Glutamatergic neuron (in vitro differentiated cells): ENCODE results near the gene TNFRSF14. TPM values are rescaled to one million over a fixed set of nuclear protein-coding genes. Genes with fewer than 3 reads are reported as not detected.

Experiments used
- DNase-seq: peaks from one replicate; pipeline ENCODE4 v3.0.0; 2022
- H3K27ac Mint-ChIP-seq: one replicate; pipeline ENCODE4 v1.8.0; 2020; ENCODE audit warnings: mild to moderate bottlenecking, mixed read lengths, inconsistent platforms; ENCODE audit not compliant: unreplicated experiment
- H3K27me3 Mint-ChIP-seq: one replicate; pipeline ENCODE4 v1.8.0; 2020; ENCODE audit warnings: mild to moderate bottlenecking, moderate library complexity, mixed read lengths, inconsistent platforms; ENCODE audit not compliant: unreplicated experiment
- H3K36me3 Mint-ChIP-seq: one replicate; pipeline ENCODE4 v1.8.0; 2020; ENCODE audit warnings: mild to moderate bottlenecking, mixed read lengths, inconsistent platforms; ENCODE audit not compliant: unreplicated experiment
- H3K4me1 Mint-ChIP-seq: one replicate; pipeline ENCODE4 v1.8.0; 2020; ENCODE audit warnings: mild to moderate bottlenecking, low read depth, mixed read lengths, inconsistent platforms; ENCODE audit not compliant: unreplicated experiment
- H3K4me3 Mint-ChIP-seq: one replicate; pipeline ENCODE4 v1.8.0; 2020; ENCODE audit warnings: mild to moderate bottlenecking, mixed read lengths, inconsistent platforms; ENCODE audit not compliant: unreplicated experiment
- H3K9me3 Mint-ChIP-seq: one replicate; pipeline ENCODE4 v1.8.0; 2020; ENCODE audit warnings: mild to moderate bottlenecking, moderate library complexity, mixed read lengths, inconsistent platforms; ENCODE audit not compliant: unreplicated experiment
- total RNA-seq: library from RNA; stranded (reverse); fragmentation: NEBNext Ultra II Directional; extraction: Animal tissue kit (Norgen Biotek cat#: 25700); gene quantifications from one replicate; pipeline ENCODE4 v1.2.1, GENCODE V29; 2021; ENCODE audit not compliant: unreplicated experiment
- TF ChIP-seq, protein P1 (sequence below): fragments of 200-600 bp; sonication (generic); IDR thresholded peaks from one replicate; pipeline ENCODE4 v1.5.0; 2021; ENCODE audit not compliant: partially characterized antibody, unreplicated experiment

The TNFRSF14 gene
- total RNA-seq, 1 donor from 2014 or later = 1.2 TPM

DNA sequence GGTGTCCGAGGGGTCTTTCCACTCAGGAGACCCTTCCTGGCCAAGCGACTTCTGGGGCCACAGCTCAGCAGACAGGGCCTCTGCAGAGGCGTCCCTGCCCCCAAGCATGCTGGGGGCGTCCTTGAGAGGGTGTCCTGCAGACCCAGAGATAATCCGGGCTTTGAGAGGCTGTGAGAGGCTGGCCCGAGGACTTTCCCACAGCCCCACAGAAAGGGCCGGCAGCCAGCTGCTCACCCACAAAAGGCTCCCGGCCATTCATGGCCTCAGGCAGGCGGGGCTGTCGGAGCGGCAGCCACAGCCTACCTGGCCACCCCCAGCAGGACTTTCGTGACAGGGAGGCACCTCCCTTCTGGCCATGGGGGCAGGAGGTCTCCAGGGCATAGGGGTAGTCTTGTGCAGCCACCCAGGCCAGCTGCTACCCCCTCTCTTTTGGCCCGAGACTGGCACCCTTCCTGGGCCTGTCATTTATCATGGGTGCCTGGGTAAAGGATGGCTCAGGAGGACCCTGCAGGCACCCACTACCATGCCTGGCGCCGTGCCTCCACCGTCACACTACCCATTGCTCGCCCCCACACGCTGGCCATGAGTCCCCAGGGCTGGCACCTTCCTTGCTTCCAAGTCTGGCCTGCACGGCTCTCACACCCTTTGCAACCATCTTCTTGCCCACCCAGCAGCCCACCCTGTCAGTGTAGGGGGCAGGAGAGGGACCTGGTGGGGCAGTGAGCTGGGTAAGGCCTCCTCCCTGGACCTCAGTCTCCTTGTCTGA is 11.1 kb upstream of the TNFRSF14 start:
- H3K9me3 Mint-ChIP-seq = peaks cover 2% of the 10 kb centered on the region
- H3K4me1 Mint-ChIP-seq = peaks cover 9% of the 10 kb centered on the region
- peak overlapping the region; percentile 70 for H3K27ac Mint-ChIP-seq
- H3K27me3 Mint-ChIP-seq = peaks cover 5% of the 10 kb centered on the region
- no peaks in the 10 kb centered on the region for H3K36me3 Mint-ChIP-seq
- H3K4me3 Mint-ChIP-seq = peak overlapping the region; percentile 7
- TF ChIP-seq, protein P1, sequence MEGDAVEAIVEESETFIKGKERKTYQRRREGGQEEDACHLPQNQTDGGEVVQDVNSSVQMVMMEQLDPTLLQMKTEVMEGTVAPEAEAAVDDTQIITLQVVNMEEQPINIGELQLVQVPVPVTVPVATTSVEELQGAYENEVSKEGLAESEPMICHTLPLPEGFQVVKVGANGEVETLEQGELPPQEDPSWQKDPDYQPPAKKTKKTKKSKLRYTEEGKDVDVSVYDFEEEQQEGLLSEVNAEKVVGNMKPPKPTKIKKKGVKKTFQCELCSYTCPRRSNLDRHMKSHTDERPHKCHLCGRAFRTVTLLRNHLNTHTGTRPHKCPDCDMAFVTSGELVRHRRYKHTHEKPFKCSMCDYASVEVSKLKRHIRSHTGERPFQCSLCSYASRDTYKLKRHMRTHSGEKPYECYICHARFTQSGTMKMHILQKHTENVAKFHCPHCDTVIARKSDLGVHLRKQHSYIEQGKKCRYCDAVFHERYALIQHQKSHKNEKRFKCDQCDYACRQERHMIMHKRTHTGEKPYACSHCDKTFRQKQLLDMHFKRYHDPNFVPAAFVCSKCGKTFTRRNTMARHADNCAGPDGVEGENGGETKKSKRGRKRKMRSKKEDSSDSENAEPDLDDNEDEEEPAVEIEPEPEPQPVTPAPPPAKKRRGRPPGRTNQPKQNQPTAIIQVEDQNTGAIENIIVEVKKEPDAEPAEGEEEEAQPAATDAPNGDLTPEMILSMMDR = no peak
- DNase-seq = peak; percentile 52

DNA sequence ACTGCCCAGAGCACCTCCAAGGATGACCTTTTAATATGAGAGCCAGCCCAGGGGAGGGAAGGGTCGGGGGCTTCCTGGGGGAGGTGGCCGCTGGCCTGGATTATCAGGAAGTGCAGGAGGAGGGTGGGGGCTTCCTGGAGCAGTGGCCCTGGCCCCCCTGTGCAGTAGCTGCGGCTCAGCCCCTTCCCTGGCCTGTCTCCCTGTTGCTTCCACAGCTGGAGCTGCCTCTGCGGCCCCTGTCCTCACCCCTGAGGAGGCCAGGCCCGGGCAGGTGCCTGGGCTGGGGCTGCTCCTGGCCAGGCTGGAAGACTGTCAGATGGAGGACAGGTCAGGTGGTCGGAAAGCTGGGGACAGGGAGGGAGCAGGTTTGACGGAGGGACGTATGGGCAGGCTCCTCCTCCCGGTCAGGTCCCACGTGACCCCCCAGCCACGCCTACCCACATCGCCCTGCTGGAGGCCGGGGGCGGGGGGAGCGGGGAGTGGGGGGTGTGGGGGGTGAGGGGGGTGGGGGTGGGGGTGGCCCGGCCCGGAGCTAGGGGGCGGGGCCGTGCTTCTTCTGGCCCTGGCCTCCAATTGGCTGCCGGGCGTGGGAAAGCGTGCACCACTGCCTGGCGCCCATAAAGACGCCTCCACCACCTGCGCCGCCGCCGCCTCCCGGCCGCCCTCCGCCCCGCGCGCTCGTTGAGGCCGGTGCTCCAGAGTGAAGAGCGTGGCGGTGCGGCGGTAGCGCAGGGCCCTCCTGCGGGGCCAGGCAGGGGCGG is 10.2 kb upstream of the TNFRSF14 start:
- Mint-ChIP-seq H3K4me1 (peaks cover 13% of the 10 kb centered on the region), H3K27me3 (peaks cover 5% of the 10 kb centered on the region), H3K9me3 (peaks cover 2% of the 10 kb centered on the region), H3K27ac (no peak overlapping the region), H3K36me3 (no peaks in the 10 kb centered on the region), H3K4me3 (no peak overlapping the region)
- TF ChIP-seq, protein P1 = no peak
- DNase-seq = peak; percentile 93

DNA sequence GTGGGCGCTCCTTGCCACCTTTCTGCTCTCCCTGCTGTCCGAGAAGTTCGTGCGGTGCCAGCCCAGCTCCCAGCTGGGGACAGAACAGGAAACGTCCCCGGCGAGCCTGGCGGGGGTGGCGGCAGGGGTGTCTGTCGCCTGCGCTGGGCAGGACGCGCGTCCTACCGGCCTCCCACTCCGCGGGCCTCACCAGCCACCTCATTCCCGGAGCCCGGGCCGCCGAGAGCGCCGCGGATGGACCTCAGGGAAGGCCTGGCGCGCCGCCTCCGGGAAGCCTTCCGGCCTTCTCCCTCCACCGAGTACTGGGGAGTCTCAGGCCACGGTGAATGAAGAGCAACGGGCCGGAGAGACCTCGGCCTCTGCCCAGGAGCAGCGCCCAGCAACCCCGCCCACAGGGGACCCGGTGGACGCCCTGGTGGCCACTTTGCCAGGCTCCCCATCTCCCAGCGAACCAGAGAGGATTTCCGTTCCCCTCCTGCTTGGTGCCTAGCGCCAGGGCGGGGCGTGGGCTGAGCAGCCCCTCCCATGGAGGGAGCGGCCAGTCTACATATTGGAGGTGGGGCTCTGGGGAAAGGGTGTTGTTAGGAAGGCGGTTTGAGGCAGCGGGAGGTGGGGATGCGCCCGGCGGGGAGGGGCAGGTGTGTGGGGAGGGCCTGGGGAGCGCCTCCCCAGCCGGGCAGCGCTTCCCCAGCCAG is 9.5 kb upstream of the TNFRSF14 start:
- Mint-ChIP-seq H3K4me1 (peaks cover 13% of the 10 kb centered on the region), H3K4me3 (peak overlapping the region; percentile 77), H3K36me3 (no peaks in the 10 kb centered on the region), H3K27me3 (peaks cover 5% of the 10 kb centered on the region), H3K27ac (peak overlapping the region; percentile 43), H3K9me3 (peaks cover 2% of the 10 kb centered on the region)
- peak; percentile 70 for DNase-seq
- TF ChIP-seq, protein P1 = no peak

DNA sequence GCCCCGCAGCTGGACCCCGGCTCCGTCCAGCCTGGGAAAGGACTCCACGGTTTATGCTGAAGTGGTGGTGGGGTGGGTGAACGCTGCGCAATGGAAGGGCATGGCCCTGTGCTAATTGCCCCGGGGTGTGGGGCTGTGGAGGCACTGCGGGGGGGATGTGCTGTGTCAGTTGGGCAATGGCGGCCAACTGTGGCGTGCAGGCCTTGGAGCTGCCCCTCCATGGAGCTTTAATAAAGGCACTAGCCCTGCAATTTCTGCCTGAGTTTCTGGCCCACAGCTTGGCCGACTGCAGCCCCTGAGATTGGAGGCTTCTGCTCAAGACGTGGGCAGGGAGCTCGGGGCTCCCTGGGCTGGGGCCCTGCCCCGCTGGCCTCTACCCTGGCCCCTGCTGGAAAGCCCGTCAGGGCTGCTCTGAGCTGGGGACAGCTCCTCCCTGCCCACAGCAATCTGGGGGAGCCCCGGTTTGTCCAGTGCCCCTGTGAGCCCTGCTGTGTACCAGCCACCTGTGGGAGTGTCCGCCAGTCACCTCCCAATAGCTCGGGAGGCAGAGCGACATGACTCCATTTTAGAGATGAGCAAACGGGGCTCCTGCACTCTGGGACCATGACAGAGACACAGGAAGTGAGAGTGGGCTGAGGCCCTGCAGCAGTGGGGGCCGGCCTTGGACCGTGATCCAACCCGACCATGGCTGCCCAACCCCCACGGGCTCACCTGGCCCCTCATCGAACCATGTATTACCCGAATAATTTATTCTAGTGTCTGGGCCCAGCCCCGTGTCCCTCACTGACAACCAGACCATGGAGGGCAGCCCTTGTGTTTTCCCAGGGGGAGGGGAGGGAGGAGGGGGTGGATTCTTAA is 8.7 kb upstream of the TNFRSF14 start:
- Mint-ChIP-seq H3K36me3 (no peaks in the 10 kb centered on the region), H3K4me3 (peak overlapping the region; percentile 77), H3K9me3 (no peaks in the 10 kb centered on the region), H3K4me1 (peaks cover 11% of the 10 kb centered on the region), H3K27me3 (peaks cover 2% of the 10 kb centered on the region), H3K27ac (peak overlapping the region; percentile 66)
- DNase-seq = no peak
- TF ChIP-seq, protein P1 = no peak
